Neural progenitor cell (in vitro differentiated cells): Measurements from ENCODE around the gene PEPD. TPM values are rescaled to one million over a fixed set of nuclear protein-coding genes. Genes with fewer than 3 reads are reported as not detected.

Experiments
- DNase-seq: peaks from one replicate; pipeline ENCODE4 v3.0.0-alpha.2; 2016; ENCODE audit warnings: low spot score
- H2AFZ ChIP-seq: fragments of 200-600 bp; sonication (generic); replicated peaks from 2 replicates; pipeline ENCODE4 v1.6.1; 2016; ENCODE audit warnings: antibody characterized with exemption
- H3F3A ChIP-seq: fragments of 200-600 bp; sonication (generic); 2 replicates; pipeline ENCODE4 v1.6.1; 2016; ENCODE audit warnings: antibody characterized with exemption, low read depth
- H3K27ac ChIP-seq: fragments of 200-600 bp; sonication (generic); 2 replicates; pipeline ENCODE4 v1.5.1; 2016; ENCODE audit warnings: mild to moderate bottlenecking
- H3K27me3 ChIP-seq: fragments of 200-600 bp; sonication (generic); 2 replicates; pipeline ENCODE4 v1.6.1; 2016; ENCODE audit warnings: mild to moderate bottlenecking, moderate library complexity
- H3K36me3 ChIP-seq: fragments of 200-600 bp; sonication (generic); 2 replicates; pipeline ENCODE4 v1.5.1; 2016
- H3K4me1 ChIP-seq: fragments of 200-600 bp; sonication (generic); 2 replicates; pipeline ENCODE4 v1.6.1; 2016; ENCODE audit warnings: mixed run types
- H3K4me2 ChIP-seq: fragments of 200-600 bp; sonication (generic); 2 replicates; pipeline ENCODE4 v1.6.1; 2016
- H3K4me3 ChIP-seq: fragments of 200-600 bp; sonication (generic); 2 replicates; pipeline ENCODE4 v1.5.1; 2016
- H3K79me2 ChIP-seq: fragments of 200-600 bp; sonication (generic); 2 replicates; pipeline ENCODE4 v1.6.1; 2016; ENCODE audit warnings: low read depth
- H3K9ac ChIP-seq: fragments of 200-600 bp; sonication (generic); 2 replicates; pipeline ENCODE4 v1.6.1; 2016
- H3K9me3 ChIP-seq: fragments of 200-600 bp; sonication (generic); 2 replicates; pipeline ENCODE4 v1.5.1; 2016; ENCODE audit warnings: low read depth
- H4K20me1 ChIP-seq: fragments of 200-600 bp; sonication (generic); 2 replicates; pipeline ENCODE4 v1.6.1; 2016; ENCODE audit warnings: low read depth
- H3K27ac Mint-ChIP-seq: 3 replicates; pipeline ENCODE4 v1.8.0; 2021; ENCODE audit warnings: mixed read lengths
- H3K27me3 Mint-ChIP-seq: 2 replicates; pipeline ENCODE4 v1.8.0; 2022; ENCODE audit warnings: low read depth, mild to moderate bottlenecking, inconsistent platforms, moderate library complexity, mixed read lengths; ENCODE audit not compliant: insufficient read depth
- H3K36me3 Mint-ChIP-seq: 3 replicates; pipeline ENCODE4 v1.8.0; 2021; ENCODE audit warnings: mixed read lengths
- H3K4me1 Mint-ChIP-seq: 3 replicates; pipeline ENCODE4 v1.8.0; 2021; ENCODE audit warnings: mixed read lengths
- H3K4me3 Mint-ChIP-seq: 3 replicates; pipeline ENCODE4 v1.8.0; 2021; ENCODE audit warnings: mild to moderate bottlenecking, moderate library complexity, mixed read lengths
- H3K9me3 Mint-ChIP-seq: 3 replicates; pipeline ENCODE4 v1.8.0; 2020; ENCODE audit warnings: mixed read lengths
- CTCF ChIP-seq: fragments of 200-600 bp; sonication (generic); IDR thresholded peaks from 2 replicates; pipeline ENCODE4 v1.5.1; 2017; ENCODE audit warnings: antibody characterized with exemption, mild to moderate bottlenecking
- EZH2 ChIP-seq: fragments of 200-600 bp; sonication (generic); IDR thresholded peaks from 2 replicates; pipeline ENCODE4 v1.6.1; 2017; ENCODE audit warnings: antibody characterized with exemption, mild to moderate bottlenecking, moderate library complexity
- EZH2phosphoT487 ChIP-seq: fragments of 200-600 bp; sonication (generic); IDR thresholded peaks from 2 replicates; pipeline ENCODE4 v1.6.1; 2017; ENCODE audit warnings: antibody characterized with exemption
- total RNA-seq: library from RNA; depleted of rRNA; stranded (reverse); fragments of >200 nt; gene quantifications from 2 replicates; pipeline ENCODE4 v1.2.3, GENCODE V29; 2015; ENCODE audit warnings: low replicate concordance

The PEPD gene
- total RNA-seq, 1 donor from 2014 or later: 47.0 TPM

- Histone ChIP-seq H2AFZ (no peak overlapping the region), H3K9me3 (no peaks in the 10 kb centered on the region), H4K20me1 (no peaks in the 10 kb centered on the region), H3K36me3 (no peaks in the 10 kb centered on the region), H3K9ac (no peak overlapping the region), H3K4me1 (no peaks in the 10 kb centered on the region), H3F3A (no peaks in the 10 kb centered on the region), H3K4me2 (no peak overlapping the region), H3K79me2 (no peaks in the 10 kb centered on the region), H3K27ac (no peak overlapping the region), H3K4me3 (no peak overlapping the region), H3K27me3 (no peaks in the 10 kb centered on the region)
- TF ChIP-seq EZH2: no peak
- TF ChIP-seq EZH2phosphoT487: no peak
- no peak for TF ChIP-seq CTCF
- Mint-ChIP-seq H3K36me3 (no peaks in the 10 kb centered on the region), H3K9me3 (no peaks in the 10 kb centered on the region), H3K27ac (no peak overlapping the region), H3K27me3 (peaks cover 4% of the 10 kb centered on the region), H3K4me3 (no peak overlapping the region), H3K4me1 (peaks cover 10% of the 10 kb centered on the region)
- DNase-seq: no peak
These were observed 48.6 kb downstream of the PEPD start for GRCh38 chr19:33472691-33473652.

GRCh38 chr19:33472226-33472625 is 49.4 kb downstream of the PEPD start:
- no peak overlapping the region for H3K4me2 ChIP-seq
- no peaks in the 10 kb centered on the region for H3K4me1 ChIP-seq
- H3K9ac ChIP-seq: no peak overlapping the region
- H2AFZ ChIP-seq: no peak overlapping the region
- Mint-ChIP-seq H3K4me1 (peaks cover 10% of the 10 kb centered on the region), H3K27me3 (peaks cover 4% of the 10 kb centered on the region), H3K36me3 (no peaks in the 10 kb centered on the region), H3K4me3 (no peak overlapping the region), H3K9me3 (no peaks in the 10 kb centered on the region), H3K27ac (no peak overlapping the region)
- DNase-seq: no peak
- H3K9me3 ChIP-seq: no peaks in the 10 kb centered on the region
- no peaks in the 10 kb centered on the region for H3K27me3 ChIP-seq
- TF ChIP-seq CTCF: no peak
- no peaks in the 10 kb centered on the region for H3F3A ChIP-seq
- H3K79me2 ChIP-seq: no peaks in the 10 kb centered on the region
- H3K27ac ChIP-seq: no peak overlapping the region
- no peaks in the 10 kb centered on the region for H4K20me1 ChIP-seq
- H3K4me3 ChIP-seq: no peak overlapping the region
- no peaks in the 10 kb centered on the region for H3K36me3 ChIP-seq

GRCh38 chr19:33471111-33471996 is 50.2 kb downstream of the PEPD start:
- no peak overlapping the region for H3K9ac ChIP-seq
- no peaks in the 10 kb centered on the region for H3K79me2 ChIP-seq
- no peak for DNase-seq
- no peak overlapping the region for H3K4me3 Mint-ChIP-seq
- H3K27me3 ChIP-seq: no peaks in the 10 kb centered on the region
- no peak overlapping the region for H3K27ac Mint-ChIP-seq
- H3K4me3 ChIP-seq: no peak overlapping the region
- no peaks in the 10 kb centered on the region for H3K36me3 Mint-ChIP-seq
- H3K4me2 ChIP-seq: no peak overlapping the region
- H3K4me1 Mint-ChIP-seq: peaks cover 10% of the 10 kb centered on the region
- no peak for TF ChIP-seq EZH2
- TF ChIP-seq CTCF: no peak
- TF ChIP-seq EZH2phosphoT487: no peak
- H3K36me3 ChIP-seq: no peaks in the 10 kb centered on the region
- no peaks in the 10 kb centered on the region for H3K9me3 ChIP-seq
- H3K27me3 Mint-ChIP-seq: peaks cover 4% of the 10 kb centered on the region
- no peaks in the 10 kb centered on the region for H3K9me3 Mint-ChIP-seq
- no peaks in the 10 kb centered on the region for H4K20me1 ChIP-seq
- H2AFZ ChIP-seq: no peak overlapping the region
- no peak overlapping the region for H3K27ac ChIP-seq
- H3F3A ChIP-seq: no peaks in the 10 kb centered on the region
- H3K4me1 ChIP-seq: no peaks in the 10 kb centered on the region
